Duodenal mucosa (tissue), 2 donors: ENCODE data around the gene MT1M.
"Not testable (repeated sequence)": the region's sequence is repeated elsewhere in the genome, so short reads cannot be mapped to it uniquely, and the experiment has no call there.

Experiments
- H3K27ac ChIP-seq: one replicate; pipeline ENCODE4 v1.7.0; 2013; ENCODE audit warnings: low read depth, low read length
- H3K27me3 ChIP-seq, 2 donors: one replicate each; pipeline ENCODE4 v1.7.0; 2013; ENCODE audit warnings: low read length in 2 of 2, control low read depth in 1 of 2; ENCODE audit not compliant: insufficient read depth in 2 of 2, control insufficient read depth in 1 of 2
- H3K36me3 ChIP-seq, 2 donors: one replicate each; pipeline ENCODE4 v1.7.0; 2013; ENCODE audit warnings: low read length in 2 of 2, control low read depth in 1 of 2; ENCODE audit not compliant: insufficient read depth in 2 of 2, control insufficient read depth in 1 of 2
- H3K4me1 ChIP-seq, 2 donors: one replicate each; pipeline ENCODE4 v1.7.0; 2013; ENCODE audit warnings: low read length in 2 of 2, control low read depth in 1 of 2; ENCODE audit not compliant: insufficient read depth in 2 of 2, control insufficient read depth in 1 of 2
- H3K4me3 ChIP-seq, 2 donors: one replicate each; pipeline ENCODE4 v1.7.0; 2013; ENCODE audit warnings: low read length in 2 of 2, low read depth in 1 of 2
- H3K9ac ChIP-seq, 2 donors: one replicate each; pipeline ENCODE4 v1.7.0; 2013; ENCODE audit warnings: low read length in 2 of 2, low read depth in 1 of 2
- H3K9me3 ChIP-seq, 2 donors: one replicate each; pipeline ENCODE4 v1.7.0; 2013; ENCODE audit warnings: low read length in 2 of 2, control low read depth in 1 of 2; ENCODE audit not compliant: control insufficient read depth in 1 of 2

Gene MT1M

GRCh38 chr16:56672761-56673536 lies 40.5 kb downstream of the MT1M start:
- Histone ChIP-seq H3K4me1 (peaks cover 13 to 27% of the 10 kb centered on the region in 2 donors), H3K27me3 (peaks cover 0 to 10% of the 10 kb centered on the region in 2 donors), H3K36me3 (peaks cover 0 to 5% of the 10 kb centered on the region in 2 donors), H3K27ac (no peak overlapping the region), H3K9ac (no peak overlapping the region), H3K9me3 (no peaks in the 10 kb centered on the region), H3K4me3 (no peak overlapping the region)

- Histone ChIP-seq H3K27ac (no peak overlapping the region), H3K9me3 (no peaks in the 10 kb centered on the region), H3K36me3 (peaks cover 0 to 5% of the 10 kb centered on the region in 2 donors), H3K9ac (no peak overlapping the region), H3K27me3 (peaks cover 0 to 4% of the 10 kb centered on the region in 2 donors), H3K4me3 (no peak overlapping the region), H3K4me1 (peaks cover 4 to 18% of the 10 kb centered on the region in 2 donors)
These were observed 41.5 kb downstream of the MT1M start for GRCh38 chr16:56673921-56674320.

DNA sequence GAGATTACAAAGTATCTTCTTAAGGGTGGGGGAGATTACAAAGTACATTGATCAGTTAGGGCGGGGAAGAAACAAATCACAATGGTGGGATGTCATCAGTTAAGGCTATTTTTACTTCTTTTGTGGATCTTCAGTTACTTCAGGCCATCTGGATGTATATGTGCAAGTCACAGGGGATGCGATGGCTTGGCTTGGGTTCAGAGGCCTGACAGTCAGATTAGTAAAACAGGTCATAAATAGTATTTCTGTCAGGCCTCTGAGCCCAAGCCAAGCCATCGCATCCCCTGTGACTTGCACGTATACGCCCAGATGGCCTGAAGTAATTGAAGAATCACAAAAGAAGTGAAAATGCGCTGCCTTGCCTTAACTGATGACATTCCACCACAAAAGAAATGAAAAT lies 42.1 kb downstream of the MT1M start:
- not testable (repeated sequence) for H3K4me3 ChIP-seq, H3K36me3 ChIP-seq, H3K27me3 ChIP-seq

DNA sequence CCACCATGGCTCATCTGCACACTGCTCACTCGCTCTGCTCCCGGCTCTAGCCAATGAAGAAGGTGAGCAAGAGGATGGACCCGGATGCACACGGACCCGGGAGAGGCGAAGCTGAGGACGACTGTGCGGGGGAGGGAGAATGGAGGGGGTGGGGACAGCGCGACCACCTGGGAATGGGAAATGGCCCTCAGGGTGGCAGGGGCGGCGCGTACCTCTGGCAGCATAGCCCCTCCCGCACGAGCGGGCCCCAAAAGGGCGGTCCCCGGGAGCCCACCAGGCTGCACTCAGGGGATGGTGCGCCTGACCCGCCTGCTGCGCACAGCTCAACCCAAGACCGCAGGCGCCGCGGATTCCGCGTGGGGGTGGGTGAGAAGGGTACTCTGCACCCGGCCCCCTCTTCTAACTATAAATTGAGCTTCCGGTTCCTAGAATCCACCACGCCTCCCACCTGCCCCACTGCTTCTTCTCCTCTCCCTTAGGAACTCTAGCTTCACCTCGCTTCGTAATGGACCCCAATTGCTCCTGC lies 43.3 kb downstream of the MT1M start:
- Histone ChIP-seq H3K36me3 (peaks cover 0 to 2% of the 10 kb centered on the region in 2 donors), H3K27me3 (no peaks in the 10 kb centered on the region), H3K9ac (peak overlapping the region in 1 of 2 donors; percentile 53), H3K4me3 (peak overlapping the region; percentile 48 to 66), H3K9me3 (no peaks in the 10 kb centered on the region), H3K27ac (no peak overlapping the region), H3K4me1 (peaks cover 0 to 5% of the 10 kb centered on the region in 2 donors)

More for the DNA sequence above, 42.1 kb downstream of the MT1M start:
- not testable (repeated sequence) for H3K9ac ChIP-seq, H3K27ac ChIP-seq, H3K9me3 ChIP-seq
- peaks cover 0 to 13% of the 10 kb centered on the region in 2 donors for H3K4me1 ChIP-seq

DNA sequence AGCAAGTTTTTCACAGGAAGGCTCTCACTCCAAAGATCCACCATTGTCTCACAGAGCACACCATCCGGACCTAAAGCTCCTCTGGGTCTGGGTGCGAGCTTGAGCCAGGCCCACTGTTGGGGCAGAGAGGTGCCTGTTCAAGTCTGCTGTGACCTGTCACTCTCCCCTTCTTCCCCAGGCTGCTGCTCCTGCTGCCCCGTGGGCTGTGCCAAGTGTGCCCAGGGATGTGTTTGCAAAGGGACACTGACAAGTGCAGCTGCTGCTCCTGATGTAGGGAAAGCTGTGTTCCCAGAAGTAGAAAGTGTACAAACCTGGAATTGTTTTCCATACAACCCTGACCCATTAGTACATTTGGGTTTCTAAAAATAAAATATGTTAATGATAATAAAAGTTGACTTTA lies 45.0 kb downstream of the MT1M start:
- Histone ChIP-seq H3K9me3 (no peaks in the 10 kb centered on the region), H3K4me1 (peaks cover 4 to 10% of the 10 kb centered on the region in 2 donors), H3K27ac (no peak overlapping the region), H3K36me3 (no peaks in the 10 kb centered on the region), H3K27me3 (no peaks in the 10 kb centered on the region), H3K9ac (no peak overlapping the region), H3K4me3 (no peak overlapping the region)

DNA sequence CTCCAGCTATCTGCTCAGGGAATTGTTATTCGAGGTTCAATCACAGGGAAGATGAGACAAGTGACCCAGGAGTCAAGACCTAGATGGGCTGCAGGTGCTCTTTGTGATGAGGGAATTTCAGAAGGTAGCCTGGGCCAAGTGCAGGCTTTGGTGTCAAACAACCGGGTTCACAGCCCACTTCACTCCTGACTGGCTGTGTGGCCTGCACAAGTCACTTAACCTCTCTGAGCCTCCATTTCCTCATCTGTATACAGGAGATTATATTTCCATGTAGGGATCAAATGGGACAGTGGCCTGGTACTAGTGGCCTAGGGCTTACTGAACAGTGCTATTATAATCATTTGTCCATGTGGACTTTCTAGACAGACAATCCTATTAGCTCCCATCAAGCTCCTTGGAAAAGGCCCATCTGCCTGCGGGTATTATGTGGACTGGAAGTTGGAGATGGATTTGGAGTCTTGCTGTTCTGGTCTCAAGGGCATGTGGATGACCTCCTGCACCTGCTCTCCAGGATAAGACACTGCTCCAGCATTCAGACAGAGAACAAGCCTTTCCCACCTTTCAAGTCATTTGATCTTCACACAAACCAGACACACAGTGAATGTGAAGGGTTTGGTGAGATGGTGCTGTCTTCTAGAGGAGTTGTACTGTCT lies 46.7 kb downstream of the MT1M start:
- H3K4me1 ChIP-seq = peaks cover 18 to 26% of the 10 kb centered on the region in 2 donors

DNA sequence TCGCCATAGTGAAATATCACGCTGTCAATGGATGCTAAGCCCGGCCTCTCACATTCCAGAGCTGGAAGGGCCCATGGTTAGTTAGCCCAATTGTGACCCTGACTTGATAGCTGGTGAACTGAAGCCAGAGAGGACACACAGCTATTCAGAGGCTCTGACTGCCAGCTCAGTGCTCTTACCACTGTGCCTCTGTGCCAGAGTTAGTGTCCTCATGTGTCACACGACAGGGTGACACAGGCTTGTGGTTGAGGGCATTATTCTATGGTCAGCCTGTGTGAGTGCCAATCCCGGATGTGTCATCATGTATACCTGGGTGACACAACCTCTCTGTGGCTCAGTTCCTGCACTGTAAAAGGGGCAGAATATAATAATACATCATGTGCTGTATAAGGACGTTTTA lies 47.4 kb downstream of the MT1M start:
- H3K4me1 ChIP-seq = peaks cover 20 to 30% of the 10 kb centered on the region in 2 donors

More for the DNA sequence above, 46.7 kb downstream of the MT1M start:
- Histone ChIP-seq H3K9me3 (no peaks in the 10 kb centered on the region), H3K4me3 (no peak overlapping the region), H3K27me3 (no peaks in the 10 kb centered on the region), H3K36me3 (no peaks in the 10 kb centered on the region), H3K9ac (no peak overlapping the region), H3K27ac (no peak overlapping the region)

GRCh38 chr16:56681939-56682702 lies 49.7 kb downstream of the MT1M start, which contains the start of gene MT1X:
MT1X (plus strand) TSS chr16:56682470; CDS start chr16:56682541, 71 bp downstream.
- Histone ChIP-seq H3K9me3 (no peaks in the 10 kb centered on the region), H3K36me3 (peaks cover 4 to 5% of the 10 kb centered on the region in 2 donors), H3K27me3 (no peaks in the 10 kb centered on the region), H3K27ac (peak within 1 kb of the TSS; percentile 72), H3K4me3 (peak within 1 kb of the TSS; percentile 77 to 95), H3K4me1 (peaks cover 20 to 26% of the 10 kb centered on the region in 2 donors), H3K9ac (peak within 1 kb of the TSS; percentile 93 to 95)

More for the DNA sequence above, 47.4 kb downstream of the MT1M start:
- no peak overlapping the region for H3K4me3 ChIP-seq
- H3K27ac ChIP-seq = no peak overlapping the region
- H3K27me3 ChIP-seq = no peaks in the 10 kb centered on the region
- no peaks in the 10 kb centered on the region for H3K9me3 ChIP-seq
- no peaks in the 10 kb centered on the region for H3K36me3 ChIP-seq
- H3K9ac ChIP-seq = no peak overlapping the region

GRCh38 chr16:56682703-56683397 lies 50.4 kb downstream of the MT1M start:
- Histone ChIP-seq H3K9me3 (no peaks in the 10 kb centered on the region), H3K27ac (peak overlapping the region; percentile 39), H3K36me3 (peaks cover 4 to 5% of the 10 kb centered on the region in 2 donors), H3K4me3 (peak overlapping the region; percentile 77 to 95), H3K9ac (peak overlapping the region; percentile 93 to 95), H3K27me3 (no peaks in the 10 kb centered on the region), H3K4me1 (peaks cover 20 to 26% of the 10 kb centered on the region in 2 donors)
